ENCODE results near the gene OR2M3. TPM values are rescaled to one million over a fixed set of nuclear protein-coding genes. Genes with fewer than 3 reads are reported as not detected.

The OR2M3 gene
- not detected in 2 replicates for polyA plus RNA-seq (2011; rRNA removed)
- not detected in 2 replicates for polyA plus RNA-seq (2012; cell fraction: cytosol; rRNA removed)
- not detected in 2 replicates for polyA plus RNA-seq (2012; cell fraction: nucleus; rRNA removed)
- polyA plus RNA-seq (2017; fragmentation: RNase III; extraction: RNeasy Plus Mini Kit Qiagen cat#74134 plus additional on column Dnase treatment), result not detected in 3 replicates
- polyA minus RNA-seq (2011; rRNA and poly(A)+ RNA removed), result not detected in 2 replicates

- no peaks in the 10 kb centered on the region; the same call in 2 of the 3 replicates for H3K9me3 ChIP-seq
- no peak for FAIRE-seq
- no peak for DNase-seq (ENCODE audit: low read depth in 1 of 2, low spot score in 1 of 2)
- WGBS (ENCODE audit: missing lambda C conversion rate), result under 1% methylated on average over 4 of the region's 4 CpGs
- H3K4me2 ChIP-seq, result no peak within 1 kb of the TSS
- POLR2A ChIA-PET, result no interaction called here
- ATAC-seq, result no peak
- no peak within 1 kb of the TSS for H3K4me3 ChIP-seq
- H3K4me1 ChIP-seq, result no peaks in the 10 kb centered on the region
- H3K27ac ChIP-seq, result no peak within 1 kb of the TSS
- CTCF ChIA-PET, result no interaction called here
- TF ChIP-seq POLR2AphosphoS2 (conservative IDR thresholded peaks at IDR 0.05; ENCODE audit: low read length) (no peak), EP300 (IDR thresholded peaks at IDR 0.05) (no peak), TP53 (CRISPR knock-in tag; IDR thresholded peaks at IDR 0.05) (no peak), CEBPB (IDR thresholded peaks at IDR 0.05) (no peak), SMC3 (IDR thresholded peaks at IDR 0.05) (no peak), HDAC2 (IDR thresholded peaks at IDR 0.05) (no peak), CHD4 (IDR thresholded peaks at IDR 0.05; ENCODE audit: borderline replicate concordance) (no peak), ESRRA (IDR thresholded peaks at IDR 0.05; ENCODE audit: borderline replicate concordance, low read length) (no peak), GATA3 (IDR thresholded peaks at IDR 0.05; ENCODE audit: borderline replicate concordance) (no peak), ZFP36 (IDR thresholded peaks at IDR 0.05; ENCODE audit: borderline replicate concordance, partially characterized antibody) (no peak), PHF8 (IDR thresholded peaks at IDR 0.05; ENCODE audit: borderline replicate concordance, low read depth) (no peak), POLR2A (IDR thresholded peaks at IDR 0.05; ENCODE audit: low read length) (no peak), EHF (CRISPR knock-in tag; IDR thresholded peaks at IDR 0.05) (no peak), HOXA7 (CRISPR knock-in tag; IDR thresholded peaks at IDR 0.05) (no peak), FOSB (CRISPR knock-in tag; IDR thresholded peaks at IDR 0.05) (no peak), FOXS1 (CRISPR knock-in tag; IDR thresholded peaks at IDR 0.05) (no peak), EHMT2 (IDR thresholded peaks at IDR 0.05; ENCODE audit: low read depth) (no peak), JUN (IDR thresholded peaks at IDR 0.05) (no peak)
These were observed at the start of gene OR2M3 for GRCh38 chr1:248196965-248197364. OR2M3 (plus strand) TSS chr1:248197265; CDS start chr1:248203068, 5,803 bp downstream.

GRCh38 chr1:248152056-248152827, 44.8 kb upstream of the OR2M3 start:
- no peak overlapping the region for H3K4me2 ChIP-seq
- ATAC-seq, result no peak
- FAIRE-seq, result no peak
- no peak for DNase-seq (ENCODE audit: low read depth in 1 of 2, low spot score in 1 of 2)
- 42% methylated on average over 6 of the region's 6 CpGs for WGBS (ENCODE audit: missing lambda C conversion rate)
- no peak overlapping the region for H3K27ac ChIP-seq
- TF ChIP-seq KDM5A (IDR thresholded peaks at IDR 0.05), result no peak
- no peak for TF ChIP-seq HES2 (IDR thresholded peaks at IDR 0.05)
- TF ChIP-seq CTCF (IDR thresholded peaks at IDR 0.05), result no peak
- no peak for TF ChIP-seq ZFP36 (IDR thresholded peaks at IDR 0.05; ENCODE audit: borderline replicate concordance, partially characterized antibody)
- no peak for TF ChIP-seq BHLHE40 (IDR thresholded peaks at IDR 0.05; ENCODE audit: low read depth, low read length)
- TF ChIP-seq TFCP2L1 (CRISPR knock-in tag; IDR thresholded peaks at IDR 0.05), result no peak
- no peak for TF ChIP-seq HDAC2 (IDR thresholded peaks at IDR 0.05)
- no peak for TF ChIP-seq SMC3 (IDR thresholded peaks at IDR 0.05)
- TF ChIP-seq POLR2A (IDR thresholded peaks at IDR 0.05; ENCODE audit: low read length), result no peak
- TF ChIP-seq ELK1 (IDR thresholded peaks at IDR 0.05; ENCODE audit: low read depth, low read length), result no peak
- no peak for TF ChIP-seq NR3C1 (IDR thresholded peaks at IDR 0.05)
- no peak for TF ChIP-seq EHF (CRISPR knock-in tag; IDR thresholded peaks at IDR 0.05)
- TF ChIP-seq NFE2L2 (conservative IDR thresholded peaks at IDR 0.05; ENCODE audit: low read length), result no peak
- no peak for TF ChIP-seq EP300 (IDR thresholded peaks at IDR 0.05)
- no peak for TF ChIP-seq HOXB13 (CRISPR knock-in tag; IDR thresholded peaks at IDR 0.05; ENCODE audit: low read depth)
- ChIA-PET POLR2A (no interaction called here), CTCF (no interaction called here)
- H3K4me1 ChIP-seq, result no peaks in the 10 kb centered on the region
- H3K4me3 ChIP-seq, result no peak overlapping the region
- no peaks in the 10 kb centered on the region for H3K9me3 ChIP-seq
